ENCODE measurements around the gene CDK16.

The CDK16 gene

DNA sequence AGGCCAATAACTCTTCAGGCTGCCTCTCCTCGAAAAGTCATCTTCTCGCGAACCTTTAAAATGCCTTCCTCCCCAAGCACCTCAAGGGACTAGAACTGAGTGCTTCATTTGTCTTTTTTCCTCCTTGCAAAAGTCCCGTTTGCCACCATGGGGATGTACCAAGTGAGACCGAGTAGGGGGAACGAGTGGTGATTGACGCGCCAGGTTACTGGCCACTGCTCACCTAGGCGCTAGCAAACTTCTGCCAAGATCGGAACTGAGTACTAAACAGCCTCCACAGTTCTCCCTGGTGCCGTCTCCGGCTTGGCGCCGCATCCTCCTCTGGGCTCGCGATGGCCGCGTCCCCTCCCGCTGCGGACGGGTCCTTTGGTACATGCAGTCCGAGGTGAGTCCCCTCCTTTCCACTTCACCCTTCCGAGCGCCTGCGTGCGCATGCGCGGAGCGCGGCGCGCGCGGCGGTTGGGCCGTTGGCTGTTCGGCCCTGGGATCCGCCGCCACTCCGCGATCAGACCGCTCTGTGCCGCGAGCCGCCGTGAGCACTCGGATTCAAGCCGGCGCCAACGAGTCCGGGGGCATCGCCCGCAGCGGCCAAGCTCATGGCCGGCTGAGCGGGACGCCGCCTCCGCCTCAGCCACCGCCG is at the start of gene CDK16:
TSS of gene CDK16 (plus strand) at position 402 of the 640 bp plus-strand sequence. CDS start 4,877 bp downstream, outside the sequence.
- TF ChIP-seq, protein P1, sequence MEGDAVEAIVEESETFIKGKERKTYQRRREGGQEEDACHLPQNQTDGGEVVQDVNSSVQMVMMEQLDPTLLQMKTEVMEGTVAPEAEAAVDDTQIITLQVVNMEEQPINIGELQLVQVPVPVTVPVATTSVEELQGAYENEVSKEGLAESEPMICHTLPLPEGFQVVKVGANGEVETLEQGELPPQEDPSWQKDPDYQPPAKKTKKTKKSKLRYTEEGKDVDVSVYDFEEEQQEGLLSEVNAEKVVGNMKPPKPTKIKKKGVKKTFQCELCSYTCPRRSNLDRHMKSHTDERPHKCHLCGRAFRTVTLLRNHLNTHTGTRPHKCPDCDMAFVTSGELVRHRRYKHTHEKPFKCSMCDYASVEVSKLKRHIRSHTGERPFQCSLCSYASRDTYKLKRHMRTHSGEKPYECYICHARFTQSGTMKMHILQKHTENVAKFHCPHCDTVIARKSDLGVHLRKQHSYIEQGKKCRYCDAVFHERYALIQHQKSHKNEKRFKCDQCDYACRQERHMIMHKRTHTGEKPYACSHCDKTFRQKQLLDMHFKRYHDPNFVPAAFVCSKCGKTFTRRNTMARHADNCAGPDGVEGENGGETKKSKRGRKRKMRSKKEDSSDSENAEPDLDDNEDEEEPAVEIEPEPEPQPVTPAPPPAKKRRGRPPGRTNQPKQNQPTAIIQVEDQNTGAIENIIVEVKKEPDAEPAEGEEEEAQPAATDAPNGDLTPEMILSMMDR (IDR thresholded peaks at IDR 0.05; ENCODE audit: low read depth, low read length), result no peak
- DNase-seq (ENCODE audit: low read depth in 2 of 2), result peak; percentile 80 to 87
- peak within 1 kb of the TSS; percentile 65 to 66 for H3K4me3 ChIP-seq (replicated peaks in 1 of 2; ENCODE audit: low read depth in 2 of 2, low read length in 2 of 2)

DNA sequence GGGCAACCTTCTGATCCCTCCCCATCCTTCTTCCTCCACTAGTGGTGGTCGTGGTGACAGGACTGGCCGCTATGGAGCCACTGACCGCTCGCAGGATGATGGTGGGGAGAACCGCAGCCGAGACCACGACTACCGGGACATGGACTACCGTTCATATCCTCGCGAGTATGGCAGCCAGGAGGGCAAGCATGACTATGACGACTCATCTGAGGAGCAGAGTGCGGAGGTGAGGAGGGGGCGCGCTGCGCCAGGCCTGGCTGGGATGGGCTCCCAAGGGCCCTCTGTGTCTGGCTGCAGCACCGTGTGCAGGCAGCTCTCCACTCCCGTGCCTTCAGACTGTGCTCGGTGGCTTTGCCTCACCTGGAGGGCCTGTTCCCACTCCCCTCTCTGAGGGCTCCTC is 49.2 kb upstream of the CDK16 start:
- no peak overlapping the region for H3K4me3 ChIP-seq (replicated peaks in 1 of 2; ENCODE audit: low read depth in 2 of 2, low read length in 2 of 2)
- TF ChIP-seq, protein P1 (IDR thresholded peaks at IDR 0.05; ENCODE audit: low read depth, low read length), result no peak
- no peak for DNase-seq (ENCODE audit: low read depth in 2 of 2)

- peak; percentile 31 to 78 for DNase-seq (ENCODE audit: low read depth in 2 of 2)
- no peak overlapping the region for H3K4me3 ChIP-seq (replicated peaks in 1 of 2; ENCODE audit: low read depth in 2 of 2, low read length in 2 of 2)
- TF ChIP-seq, protein P1 (IDR thresholded peaks at IDR 0.05; ENCODE audit: low read depth, low read length), result no peak
Observed at GRCh38 chrX:47169726-47170515, 48.6 kb upstream of the CDK16 start.

- DNase-seq (ENCODE audit: low read depth in 2 of 2), result no peak
- H3K4me3 ChIP-seq (replicated peaks in 1 of 2; ENCODE audit: low read depth in 2 of 2, low read length in 2 of 2), result no peak overlapping the region
- TF ChIP-seq, protein P1 (IDR thresholded peaks at IDR 0.05; ENCODE audit: low read depth, low read length), result no peak
Observed at GRCh38 chrX:47170861-47171692, 47.4 kb upstream of the CDK16 start.

- H3K4me3 ChIP-seq (replicated peaks in 1 of 2; ENCODE audit: low read depth in 2 of 2, low read length in 2 of 2), result no peak overlapping the region
- DNase-seq (ENCODE audit: low read depth in 2 of 2), result no peak
- TF ChIP-seq, protein P1 (IDR thresholded peaks at IDR 0.05; ENCODE audit: low read depth, low read length), result no peak
Observed at GRCh38 chrX:47171996-47172395, 46.5 kb upstream of the CDK16 start.

DNA sequence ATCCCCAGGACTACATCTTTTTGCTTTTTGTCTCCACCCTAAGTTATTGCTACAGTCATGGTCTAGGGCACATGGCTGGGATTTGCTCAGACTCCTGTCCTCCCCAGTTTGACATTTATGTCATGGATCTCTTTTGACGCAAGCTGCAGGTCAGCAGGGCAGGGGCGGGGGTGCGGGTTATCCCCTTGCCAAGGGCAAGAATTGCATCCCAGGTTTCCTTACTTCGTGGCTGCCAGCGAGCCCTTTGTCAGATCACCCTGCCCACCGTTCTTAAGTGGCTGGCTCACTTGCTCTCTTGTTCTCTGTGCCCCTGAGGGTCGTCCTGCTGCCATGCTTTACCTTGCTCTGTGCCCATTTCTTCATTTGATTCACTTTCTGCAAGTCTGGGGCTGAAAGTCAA is 45.9 kb upstream of the CDK16 start:
- TF ChIP-seq, protein P1 (IDR thresholded peaks at IDR 0.05; ENCODE audit: low read depth, low read length), result no peak
- DNase-seq (ENCODE audit: low read depth in 2 of 2), result no peak
- no peak overlapping the region for H3K4me3 ChIP-seq (replicated peaks in 1 of 2; ENCODE audit: low read depth in 2 of 2, low read length in 2 of 2)
